ENCODE measurements around the gene RHD.
A peak's percentile ranks its signal among the peaks of the same experiment; 100 is the strongest.
"Not testable (repeated sequence)": the region's sequence is repeated elsewhere in the genome, so short reads cannot be mapped to it uniquely, and the experiment has no call there.

Gene RHD

DNA sequence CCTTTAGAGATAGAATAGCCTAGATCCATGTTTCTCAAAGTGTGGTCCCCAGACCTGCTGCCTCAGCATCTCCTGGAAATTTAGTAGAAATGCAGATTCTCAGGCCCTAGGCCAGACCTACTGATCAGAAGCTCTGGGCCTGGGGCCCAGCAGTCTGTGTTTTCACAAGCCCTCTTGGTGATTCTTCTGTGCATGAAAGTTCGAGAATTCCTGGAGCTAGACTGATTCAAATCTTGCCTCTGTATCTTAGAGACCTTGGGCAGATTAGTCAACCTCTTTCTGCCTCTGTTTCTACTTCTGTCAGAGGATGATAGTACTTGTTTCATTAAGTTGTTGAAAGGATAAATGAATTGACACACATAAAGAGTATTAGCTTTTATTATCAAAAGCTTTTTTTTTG is 5.0 kb downstream of the RHD start:
- not testable (repeated sequence) for H3K4me3 ChIP-seq (ENCODE audit: low read depth, low read length)

DNA sequence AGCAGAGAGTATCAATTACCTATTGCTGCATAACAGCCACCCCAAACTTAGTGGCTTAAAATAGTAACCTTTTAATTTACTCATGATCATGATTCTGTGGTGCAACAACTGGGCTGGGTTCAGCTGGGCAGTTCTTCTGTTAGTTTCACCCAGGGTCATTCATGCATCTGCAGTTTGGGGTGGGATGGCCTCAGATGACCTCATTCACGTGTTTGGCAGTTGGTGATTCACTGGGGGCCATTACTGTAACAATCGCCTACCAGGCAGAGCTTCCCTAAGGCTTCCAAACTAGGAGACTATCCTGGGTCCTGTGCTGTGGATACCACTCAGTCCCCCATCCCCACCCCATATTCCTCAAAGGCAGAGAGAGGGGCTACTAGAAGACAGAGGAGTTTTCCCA is 6.0 kb downstream of the RHD start:
- H3K4me3 ChIP-seq (ENCODE audit: low read depth, low read length) = not testable (repeated sequence)

DNA sequence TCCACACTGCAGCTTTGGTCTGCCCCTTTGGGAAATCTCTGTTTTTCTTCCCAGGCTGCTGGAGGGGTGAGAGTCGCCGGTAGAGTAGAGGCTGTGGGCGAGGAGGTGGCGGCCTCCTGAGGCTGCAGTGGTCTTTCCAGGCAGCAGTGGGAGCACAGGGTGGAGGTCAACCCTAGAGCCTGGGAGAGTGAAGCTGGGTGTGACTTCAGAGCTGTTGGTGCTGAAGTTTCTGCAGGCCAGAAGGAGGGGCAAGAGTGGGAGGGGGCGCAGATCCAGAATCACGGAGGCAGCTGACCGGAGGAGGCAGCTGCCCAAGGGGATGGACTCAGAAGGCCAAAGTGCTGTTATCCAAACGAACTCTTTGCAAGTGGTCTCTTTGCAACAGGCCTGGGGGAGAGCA is 6.5 kb downstream of the RHD start:
- H3K4me3 ChIP-seq (ENCODE audit: low read depth, low read length) = not testable (repeated sequence)

DNA sequence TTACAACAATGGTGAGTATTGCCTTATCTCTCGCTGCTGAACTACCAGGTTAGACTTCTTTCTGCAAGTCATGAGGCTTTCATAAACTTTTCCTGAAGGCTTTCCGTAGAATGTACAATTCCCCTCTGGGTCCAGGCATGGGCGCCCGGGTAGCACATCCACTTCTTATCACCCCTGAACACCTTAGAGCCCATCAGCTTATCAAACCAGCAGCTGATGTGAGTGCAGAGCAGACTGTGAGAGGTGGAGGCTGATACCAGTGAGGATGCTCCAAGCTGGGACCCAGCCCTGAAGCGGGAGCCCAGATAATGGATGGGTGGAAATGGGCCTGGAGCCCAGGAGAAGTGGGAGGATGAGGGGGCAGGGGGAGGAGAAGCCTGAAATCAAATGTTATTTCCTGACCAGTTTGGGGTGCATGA is 7.4 kb downstream of the RHD start:
- not testable (repeated sequence) for H3K4me3 ChIP-seq (ENCODE audit: low read depth, low read length)

DNA sequence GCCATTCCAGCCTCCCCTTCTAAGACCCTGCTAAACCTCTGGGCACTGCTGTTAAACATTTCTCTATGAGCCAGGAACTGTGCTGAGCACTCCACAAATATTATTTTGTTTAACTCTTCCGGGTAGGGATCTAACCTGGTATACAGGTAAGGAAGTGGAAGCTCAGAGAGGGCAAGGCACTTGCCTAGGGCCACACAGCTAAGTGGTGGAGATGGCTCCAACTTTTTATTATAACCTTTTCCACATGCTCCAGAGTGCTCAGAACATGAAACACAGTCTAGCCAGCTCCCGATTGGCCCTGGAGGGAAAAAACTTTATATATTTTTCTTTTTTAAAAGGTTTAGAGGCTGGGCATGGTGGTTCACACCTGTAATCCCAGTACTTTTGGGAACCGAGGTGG is 13.6 kb downstream of the RHD start:
- H3K4me3 ChIP-seq (ENCODE audit: low read depth, low read length) = not testable (repeated sequence)

DNA sequence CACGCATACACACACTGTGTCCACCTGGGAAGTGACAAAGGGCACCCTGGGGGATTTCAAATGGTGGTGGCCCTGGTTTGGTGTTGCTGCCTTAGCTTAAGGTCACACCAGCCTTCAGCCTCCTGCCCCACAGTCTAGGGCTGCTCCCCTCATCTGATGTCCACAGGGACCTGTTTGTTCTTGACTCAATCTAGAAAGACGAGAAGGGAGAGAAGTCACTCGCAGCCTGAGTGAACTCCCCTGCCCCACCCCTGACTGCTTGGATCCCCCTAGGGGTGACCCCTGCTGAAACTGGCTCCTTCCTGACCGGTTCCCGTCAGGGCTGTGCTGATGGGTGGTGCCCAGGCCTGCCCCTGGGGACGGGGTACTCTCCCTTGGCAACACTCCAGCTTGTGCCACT is 14.9 kb downstream of the RHD start:
- not testable (repeated sequence) for H3K4me3 ChIP-seq (ENCODE audit: low read depth, low read length)

DNA sequence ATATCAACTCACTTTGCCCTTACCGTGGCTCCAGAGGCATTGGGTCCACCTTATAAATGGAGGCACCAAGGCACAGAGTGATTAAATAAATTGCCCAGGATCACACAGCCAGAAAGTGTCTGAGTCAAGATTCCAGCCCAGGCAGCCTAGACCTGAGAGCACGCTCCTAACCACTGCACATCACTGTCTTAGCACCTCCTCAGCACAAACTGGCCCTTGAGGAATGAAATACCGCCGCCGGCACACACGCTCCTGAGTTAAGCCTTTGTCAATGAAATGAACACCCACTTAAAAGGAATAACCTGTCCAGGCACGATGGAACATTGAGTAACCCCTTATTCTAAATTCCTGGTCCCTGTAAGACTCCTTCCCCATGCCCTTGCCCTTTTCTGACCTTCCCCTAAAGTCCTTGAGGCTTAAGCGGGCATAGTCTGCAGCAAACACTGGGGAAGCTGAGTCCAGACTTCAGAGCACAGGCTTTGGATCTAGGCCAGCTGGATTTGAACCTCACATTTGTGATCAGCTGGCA is 16.3 kb downstream of the RHD start:
- H3K4me3 ChIP-seq (ENCODE audit: low read depth, low read length) = not testable (repeated sequence)

DNA sequence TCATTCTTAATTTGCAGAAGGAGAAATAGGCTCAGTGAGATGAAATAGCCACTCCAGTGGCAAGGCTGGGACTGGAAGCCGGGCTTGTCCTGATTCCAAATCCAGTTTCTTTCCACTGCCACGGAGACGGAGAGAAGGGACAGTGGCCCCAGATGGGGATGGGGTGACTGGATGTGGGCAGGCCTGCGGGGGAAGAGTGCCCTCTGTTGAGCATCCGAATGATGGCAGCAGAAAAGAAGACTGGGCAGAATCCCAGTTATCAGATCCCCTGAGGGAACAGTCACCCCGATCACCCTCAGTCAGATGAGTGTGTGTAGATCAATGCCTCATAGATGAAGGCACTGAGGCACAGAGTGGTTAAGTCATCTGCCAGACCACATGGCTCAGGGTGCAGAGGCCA is 17.7 kb downstream of the RHD start:
- not testable (repeated sequence) for H3K4me3 ChIP-seq (ENCODE audit: low read depth, low read length)
- TF ChIP-seq, protein P1, sequence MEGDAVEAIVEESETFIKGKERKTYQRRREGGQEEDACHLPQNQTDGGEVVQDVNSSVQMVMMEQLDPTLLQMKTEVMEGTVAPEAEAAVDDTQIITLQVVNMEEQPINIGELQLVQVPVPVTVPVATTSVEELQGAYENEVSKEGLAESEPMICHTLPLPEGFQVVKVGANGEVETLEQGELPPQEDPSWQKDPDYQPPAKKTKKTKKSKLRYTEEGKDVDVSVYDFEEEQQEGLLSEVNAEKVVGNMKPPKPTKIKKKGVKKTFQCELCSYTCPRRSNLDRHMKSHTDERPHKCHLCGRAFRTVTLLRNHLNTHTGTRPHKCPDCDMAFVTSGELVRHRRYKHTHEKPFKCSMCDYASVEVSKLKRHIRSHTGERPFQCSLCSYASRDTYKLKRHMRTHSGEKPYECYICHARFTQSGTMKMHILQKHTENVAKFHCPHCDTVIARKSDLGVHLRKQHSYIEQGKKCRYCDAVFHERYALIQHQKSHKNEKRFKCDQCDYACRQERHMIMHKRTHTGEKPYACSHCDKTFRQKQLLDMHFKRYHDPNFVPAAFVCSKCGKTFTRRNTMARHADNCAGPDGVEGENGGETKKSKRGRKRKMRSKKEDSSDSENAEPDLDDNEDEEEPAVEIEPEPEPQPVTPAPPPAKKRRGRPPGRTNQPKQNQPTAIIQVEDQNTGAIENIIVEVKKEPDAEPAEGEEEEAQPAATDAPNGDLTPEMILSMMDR (IDR thresholded peaks at IDR 0.05; ENCODE audit: borderline replicate concordance, insufficient read depth, low read depth, low read length) = peak; percentile 16; the same call in 1 of the 2 replicates

DNA sequence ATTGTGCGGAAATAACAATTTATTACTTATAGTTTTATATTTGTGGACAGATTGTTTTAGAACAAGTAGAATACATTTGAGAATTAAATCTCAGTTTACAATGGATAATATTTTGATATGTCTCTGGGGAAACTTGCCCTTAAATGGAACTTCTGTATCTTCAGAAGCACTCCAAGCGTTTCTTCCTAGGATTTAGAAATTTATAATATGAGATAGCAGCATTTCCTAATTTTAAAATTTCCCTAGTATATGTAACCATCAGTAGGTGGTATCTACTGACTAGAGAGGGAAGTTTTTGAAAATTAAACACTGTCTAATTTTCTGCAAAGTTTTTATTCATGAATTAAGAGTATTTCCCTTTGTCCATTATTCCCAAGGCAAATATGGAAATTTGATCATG is 21.1 kb downstream of the RHD start:
- not testable (repeated sequence) for H3K4me3 ChIP-seq (ENCODE audit: low read depth, low read length)

DNA sequence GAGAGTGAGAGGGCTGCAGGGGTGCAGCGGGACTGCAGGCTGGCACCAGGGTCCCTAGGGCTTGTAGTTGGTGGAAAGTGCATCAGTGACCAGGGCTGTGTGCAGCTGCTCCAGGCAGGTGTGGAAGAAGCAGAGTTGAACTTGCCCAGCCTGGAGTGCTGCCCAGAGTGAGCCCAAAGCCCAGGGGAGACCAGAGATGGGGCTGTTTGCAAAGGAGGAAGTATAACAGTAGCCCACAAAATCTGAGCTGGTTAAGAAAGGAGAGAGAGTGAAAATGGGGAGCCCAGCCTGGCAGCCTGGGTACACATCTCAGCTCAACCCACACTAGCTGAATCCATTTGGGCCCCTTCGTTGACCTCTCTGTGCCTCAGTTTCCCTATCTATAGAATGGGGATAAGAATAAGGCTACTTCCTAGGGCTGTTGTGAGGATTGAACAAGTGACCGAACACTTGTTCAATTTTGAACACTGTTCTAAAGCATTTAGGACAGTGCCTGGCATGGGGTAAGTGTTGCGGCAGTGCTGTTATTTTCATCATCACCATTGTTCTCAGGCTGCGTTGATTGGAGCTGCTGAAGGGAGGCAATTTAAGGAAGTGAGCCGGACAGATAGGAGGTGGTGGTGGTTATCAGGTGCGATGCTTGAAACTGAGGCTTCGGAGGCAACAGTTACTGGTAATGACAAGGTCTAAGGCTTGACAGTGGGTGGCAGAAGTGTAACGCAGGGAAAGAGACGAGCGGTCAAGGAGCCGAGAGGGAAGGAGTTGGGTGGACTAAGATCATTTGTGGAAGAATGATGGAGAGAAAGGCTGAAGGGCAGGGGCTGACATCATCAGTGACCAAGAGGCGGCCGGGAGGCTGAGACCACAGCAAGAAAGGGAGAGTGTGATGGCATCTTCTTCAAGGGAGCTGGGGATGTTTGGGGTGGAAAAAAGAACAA is 22.8 kb downstream of the RHD start:
- not testable (repeated sequence) for H3K4me3 ChIP-seq (ENCODE audit: low read depth, low read length)

DNA sequence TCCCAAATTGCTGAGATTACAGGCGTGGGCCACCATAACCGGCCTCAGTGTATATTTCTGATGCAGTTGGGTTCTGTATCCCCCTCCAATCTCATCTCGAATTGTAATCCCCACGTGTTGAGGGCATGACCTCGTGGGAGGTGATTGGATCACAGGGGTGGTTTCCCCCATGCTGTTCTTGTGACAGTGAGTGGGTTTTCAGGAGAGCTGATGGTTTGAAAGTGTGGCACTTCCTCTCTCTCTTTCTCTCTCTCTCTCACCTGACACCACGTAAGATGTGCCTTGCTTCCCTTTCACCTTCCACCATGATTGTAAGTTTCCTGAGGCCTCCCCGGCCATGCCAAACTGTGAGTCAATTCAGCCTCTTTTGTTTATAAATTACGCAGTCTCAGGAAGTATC is 24.2 kb downstream of the RHD start:
- not testable (repeated sequence) for H3K4me3 ChIP-seq (ENCODE audit: low read depth, low read length)

DNA sequence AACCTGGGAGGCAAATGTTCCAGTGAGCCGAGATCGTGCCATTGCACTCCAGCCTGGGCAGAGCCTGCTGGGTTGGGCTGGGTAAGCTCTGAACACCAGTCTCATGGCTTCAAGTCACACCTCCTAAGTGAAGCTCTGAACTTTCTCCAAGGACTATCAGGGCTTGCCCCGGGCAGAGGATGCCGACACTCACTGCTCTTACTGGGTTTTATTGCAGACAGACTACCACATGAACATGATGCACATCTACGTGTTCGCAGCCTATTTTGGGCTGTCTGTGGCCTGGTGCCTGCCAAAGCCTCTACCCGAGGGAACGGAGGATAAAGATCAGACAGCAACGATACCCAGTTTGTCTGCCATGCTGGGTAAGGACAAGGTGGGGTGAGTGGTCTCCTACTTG is 28.4 kb downstream of the RHD start:
- not testable (repeated sequence) for H3K4me3 ChIP-seq (ENCODE audit: low read depth, low read length)

DNA sequence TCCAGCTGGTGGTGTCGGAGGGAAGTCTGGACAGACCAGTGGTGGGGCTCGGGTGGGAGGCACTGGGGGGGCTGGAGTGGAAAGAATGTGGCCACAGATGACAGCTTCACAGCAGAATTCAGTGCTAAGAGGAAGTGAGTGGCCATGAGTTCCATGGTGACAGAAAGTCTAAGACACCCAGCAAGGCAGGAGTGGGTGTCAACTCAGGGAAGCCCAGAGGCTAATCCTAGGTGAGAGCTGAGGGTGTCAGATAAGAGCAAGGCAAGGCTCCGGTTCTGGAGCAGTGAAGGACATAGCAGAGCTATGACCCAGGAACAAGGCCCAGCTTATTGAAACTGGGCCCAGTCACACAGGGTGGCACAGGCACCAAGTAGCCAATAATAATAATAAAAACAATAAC is 30.0 kb downstream of the RHD start:
- H3K4me3 ChIP-seq (ENCODE audit: low read depth, low read length) = not testable (repeated sequence)

DNA sequence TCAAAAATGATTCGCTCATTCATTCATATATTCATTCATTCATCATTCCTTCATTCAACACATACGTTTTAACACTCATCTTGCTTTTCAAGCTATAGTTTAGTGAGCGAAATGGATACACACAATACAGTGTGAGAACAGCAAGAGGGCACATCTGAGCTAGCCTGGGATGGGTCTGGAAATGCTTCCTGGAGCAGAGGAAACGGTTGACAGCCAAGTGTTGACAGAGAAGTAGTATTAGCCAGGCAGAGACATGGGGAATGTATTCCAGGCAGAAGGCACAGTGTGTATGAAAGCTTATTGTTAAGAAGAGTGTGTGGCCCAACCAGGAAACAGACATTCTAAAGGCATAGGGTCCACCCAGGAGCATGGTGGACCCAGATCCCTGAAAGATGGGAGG is 32.6 kb downstream of the RHD start:
- not testable (repeated sequence) for H3K4me3 ChIP-seq (ENCODE audit: low read depth, low read length)

DNA sequence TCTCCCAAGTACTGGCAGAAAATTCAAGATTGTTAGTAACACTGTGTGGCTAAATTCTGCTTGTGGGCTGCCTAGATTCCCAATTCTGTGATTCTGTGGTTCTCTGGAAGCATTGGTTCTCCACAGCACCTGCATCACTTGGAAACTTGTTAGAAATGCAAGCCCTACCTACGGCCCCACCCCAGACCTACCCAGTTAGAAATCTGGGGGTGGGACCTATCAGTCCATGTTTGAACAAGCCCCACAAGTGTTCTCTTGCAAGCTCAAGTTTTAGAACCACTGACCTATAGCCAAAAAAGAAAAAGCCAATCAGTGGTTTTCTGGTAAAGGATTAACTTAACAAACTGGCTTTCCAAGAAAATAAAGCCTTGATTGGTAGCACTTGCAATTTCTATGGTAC is 35.9 kb downstream of the RHD start:
- H3K4me3 ChIP-seq (ENCODE audit: low read depth, low read length) = not testable (repeated sequence)

DNA sequence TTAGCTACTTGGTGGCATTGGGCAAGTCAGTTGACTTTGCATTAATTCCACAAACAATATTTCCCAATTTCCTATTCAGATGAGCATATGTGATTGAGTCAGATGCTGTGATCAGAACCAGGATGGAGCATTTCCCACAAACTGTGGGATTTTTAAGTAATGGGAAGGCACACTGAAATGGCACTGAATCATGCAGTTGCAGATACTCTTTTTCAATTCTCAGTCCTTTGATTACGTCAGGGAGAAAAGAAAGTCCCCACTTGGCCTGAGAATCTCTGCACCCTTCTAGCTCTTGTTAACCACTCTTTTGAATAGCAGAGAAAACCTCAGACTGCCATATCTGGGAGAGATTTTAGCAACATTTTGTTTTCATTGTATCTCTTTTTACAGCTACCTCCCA is 36.8 kb downstream of the RHD start:
- H3K4me3 ChIP-seq (ENCODE audit: low read depth, low read length) = not testable (repeated sequence)

DNA sequence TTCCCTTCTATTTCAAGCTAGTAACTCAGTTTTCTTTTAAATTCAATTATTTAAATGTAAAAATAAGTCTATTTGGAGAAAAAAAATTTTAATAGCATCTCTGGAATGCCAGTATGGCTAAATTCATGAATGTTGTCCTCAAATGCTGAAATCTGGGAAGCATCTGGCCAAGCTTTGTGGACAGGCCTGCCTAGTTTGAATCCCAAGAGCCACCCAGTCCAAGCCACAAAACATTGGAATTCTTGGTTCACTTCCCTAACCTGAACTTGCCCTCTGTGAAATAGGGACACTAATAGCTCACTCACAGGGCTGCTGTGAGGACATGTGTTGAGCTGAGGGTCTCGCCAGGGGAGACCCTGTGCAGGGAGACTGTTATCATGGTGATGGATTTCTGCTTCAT is 37.2 kb downstream of the RHD start:
- H3K4me3 ChIP-seq (ENCODE audit: low read depth, low read length) = not testable (repeated sequence)

DNA sequence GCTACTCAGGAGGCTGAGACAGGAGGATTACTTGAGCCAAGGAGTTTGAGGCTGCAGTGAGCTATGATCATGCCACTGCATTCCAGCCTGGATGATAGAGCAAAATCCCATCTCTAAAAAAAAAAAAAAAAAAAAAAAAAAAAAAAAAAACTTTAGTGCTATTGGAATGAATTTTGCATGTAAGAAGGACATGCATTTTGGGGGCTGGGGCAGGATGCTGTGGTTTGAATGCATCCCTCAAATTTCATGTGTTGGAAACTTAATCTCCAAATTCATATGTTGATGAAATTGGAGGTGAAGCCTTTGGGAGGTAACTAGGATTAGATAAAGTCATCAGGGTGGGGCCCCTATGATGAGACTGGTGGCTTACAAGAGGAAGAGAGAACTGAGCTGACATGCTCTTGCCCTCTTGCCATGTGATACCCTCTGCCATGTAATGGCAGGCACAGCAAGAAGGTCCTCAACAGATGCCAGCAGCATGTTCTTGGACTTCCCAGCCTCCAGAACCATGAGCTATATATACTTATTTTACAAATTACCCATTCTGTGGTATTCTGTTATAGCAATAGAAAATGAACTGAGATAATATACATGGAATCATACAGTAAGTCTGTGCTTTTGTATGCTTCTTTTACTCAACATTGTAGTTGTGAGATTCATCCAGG is 40.6 kb downstream of the RHD start:
- not testable (repeated sequence) for H3K4me3 ChIP-seq (ENCODE audit: low read depth, low read length)

DNA sequence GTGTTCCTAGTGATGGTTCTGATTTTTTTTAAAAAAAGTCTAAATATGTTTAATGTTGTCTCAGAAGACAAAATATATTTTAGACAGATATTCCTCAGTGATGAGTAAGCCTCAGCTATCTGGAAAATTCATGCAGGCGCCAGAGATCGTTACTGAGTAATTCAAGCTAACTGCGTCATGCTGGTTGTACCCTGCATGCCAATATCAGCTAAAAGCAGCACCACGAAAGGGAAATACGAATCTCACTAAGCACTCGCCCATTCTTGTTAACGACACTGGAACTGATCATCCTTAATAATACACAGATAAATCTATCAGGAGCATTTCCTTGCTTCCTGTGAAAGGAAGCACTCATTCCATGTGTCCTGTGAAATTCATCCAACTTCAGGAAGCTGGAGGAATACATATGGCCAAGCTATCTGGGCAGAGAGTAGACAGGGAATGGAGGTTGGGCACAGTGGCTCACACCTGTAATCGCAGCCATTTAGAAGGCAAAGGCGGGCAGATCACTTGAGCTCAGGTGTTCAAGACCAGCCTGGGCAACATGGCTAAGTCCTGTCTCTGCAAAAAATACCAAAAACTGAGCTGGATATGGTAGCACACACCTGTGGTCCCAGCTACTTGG is 48.1 kb downstream of the RHD start:
- H3K4me3 ChIP-seq (ENCODE audit: low read depth, low read length) = not testable (repeated sequence)

DNA sequence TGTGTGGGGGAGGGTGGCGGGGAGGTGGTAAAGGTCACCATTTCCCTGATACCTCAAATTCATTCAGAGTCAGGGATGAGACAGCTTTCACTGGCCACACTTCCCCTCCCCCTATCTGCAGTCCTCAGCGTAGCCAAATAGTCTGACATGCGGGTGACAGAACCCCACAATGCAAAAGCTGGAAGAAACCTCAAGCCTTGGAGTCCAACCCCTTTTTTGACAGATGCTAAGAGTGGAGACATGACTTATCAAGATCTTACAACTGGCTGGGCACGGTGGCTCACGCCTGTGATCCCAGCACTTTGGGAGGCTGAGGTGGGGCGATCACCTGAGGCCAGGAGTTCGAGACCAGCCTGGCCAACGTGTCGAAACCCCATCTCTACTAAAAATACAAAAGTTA is 49.8 kb downstream of the RHD start:
- H3K4me3 ChIP-seq (ENCODE audit: low read depth, low read length) = not testable (repeated sequence)

Data from GM12875 (cell line).